KG1 (cell line): ENCODE results near the gene KIAA0753.
A peak's percentile ranks its signal among the peaks of the same experiment; 100 is the strongest.
"Not testable (repeated sequence)": the region's sequence is repeated elsewhere in the genome, so short reads cannot be mapped to it uniquely, and the experiment has no call there.

Source experiments
- DNase-seq: peaks from one replicate; lab custom pipeline; 2025; lab: John Stamatoyannopoulos, UW

The KIAA0753 gene

GRCh38 chr17:6668727-6669425 is 28.4 kb upstream of the KIAA0753 start:
- no peak for DNase-seq

DNA sequence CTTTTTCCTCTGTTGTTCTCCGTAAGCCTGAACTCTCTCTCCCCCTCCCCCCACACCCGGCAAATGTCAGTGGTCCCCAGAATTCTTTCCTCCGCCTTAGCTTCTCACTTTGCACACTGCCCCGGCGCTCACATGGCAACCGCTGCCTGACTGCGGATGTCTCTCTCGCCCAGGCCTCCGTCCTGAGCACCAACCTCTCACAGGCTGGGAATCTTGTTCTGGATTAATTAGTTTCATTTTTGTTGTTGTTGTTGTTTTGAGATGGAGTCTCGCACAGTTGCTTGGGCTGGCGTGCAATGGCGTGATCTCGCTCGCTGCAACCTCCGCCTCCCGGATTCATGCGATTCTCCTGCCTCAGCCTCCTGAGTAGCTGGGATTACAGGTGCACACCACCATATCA is 27.7 kb upstream of the KIAA0753 start:
- no peak for DNase-seq

DNA sequence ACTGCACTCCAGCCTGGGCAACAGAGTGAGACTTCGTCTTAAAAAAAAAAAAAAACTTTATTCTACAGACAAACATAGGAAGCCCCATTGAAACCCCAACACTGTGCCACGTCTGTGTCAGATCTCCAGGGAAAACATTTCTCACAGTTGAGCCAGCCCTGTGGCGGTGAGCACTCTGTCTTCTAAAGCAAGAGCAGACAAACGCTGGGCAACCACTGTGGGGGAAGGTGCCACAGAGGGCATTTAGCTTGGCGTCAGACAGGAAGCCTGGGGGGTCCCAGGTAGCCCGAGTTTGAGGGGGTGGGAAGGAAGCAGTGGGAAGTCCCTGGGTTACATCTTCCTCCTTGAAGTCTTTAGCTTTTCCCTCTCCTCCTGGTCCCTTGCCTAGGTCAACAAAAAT is 27.0 kb upstream of the KIAA0753 start:
- DNase-seq = no peak

GRCh38 chr17:6666557-6666956 is 26.0 kb upstream of the KIAA0753 start:
- DNase-seq = no peak

DNA sequence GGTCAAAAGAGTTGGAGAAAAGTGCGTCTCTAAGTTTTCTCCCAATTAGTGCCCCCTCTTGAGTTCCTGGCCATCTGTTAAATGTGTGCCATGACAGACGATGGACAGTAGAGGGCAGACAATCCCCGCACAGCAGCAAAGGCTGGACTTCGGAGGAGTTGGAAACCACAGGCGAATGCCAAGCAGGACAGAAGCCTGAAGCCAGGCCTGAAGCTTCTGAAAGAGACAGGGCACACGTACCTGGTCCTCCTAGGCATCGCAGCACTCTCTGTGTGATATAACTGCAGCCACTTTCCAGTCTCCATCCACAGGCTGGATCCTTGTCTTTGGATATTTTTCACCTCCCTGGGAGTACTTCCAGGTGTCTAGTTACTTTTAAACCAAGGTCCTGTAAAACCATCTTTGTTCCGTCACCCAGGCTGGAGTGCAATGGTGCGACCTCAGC is 25.6 kb upstream of the KIAA0753 start:
- DNase-seq = no peak

- not testable (repeated sequence) for DNase-seq
Measured at GRCh38 chr17:6663200-6663599, 22.7 kb upstream of the KIAA0753 start.

DNA sequence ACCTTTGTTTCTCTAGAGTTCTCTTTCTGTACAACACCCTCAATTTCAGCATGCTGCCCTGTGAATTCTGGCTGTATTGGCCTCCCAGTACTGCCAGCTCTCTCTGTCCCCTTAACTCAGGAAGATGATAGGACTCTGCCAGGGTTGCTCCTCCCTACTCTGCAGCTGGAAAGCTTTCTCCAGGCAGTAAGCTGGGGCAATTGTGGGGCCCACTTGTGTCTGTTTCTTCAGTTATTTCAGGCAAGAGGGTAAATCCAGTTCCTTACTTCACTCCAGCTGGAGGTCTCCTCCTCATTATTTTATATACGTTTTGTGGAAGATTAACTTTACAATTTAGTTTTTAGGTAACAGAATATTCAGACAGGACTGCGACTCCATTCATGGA is 20.9 kb upstream of the KIAA0753 start:
- no peak for DNase-seq

DNA sequence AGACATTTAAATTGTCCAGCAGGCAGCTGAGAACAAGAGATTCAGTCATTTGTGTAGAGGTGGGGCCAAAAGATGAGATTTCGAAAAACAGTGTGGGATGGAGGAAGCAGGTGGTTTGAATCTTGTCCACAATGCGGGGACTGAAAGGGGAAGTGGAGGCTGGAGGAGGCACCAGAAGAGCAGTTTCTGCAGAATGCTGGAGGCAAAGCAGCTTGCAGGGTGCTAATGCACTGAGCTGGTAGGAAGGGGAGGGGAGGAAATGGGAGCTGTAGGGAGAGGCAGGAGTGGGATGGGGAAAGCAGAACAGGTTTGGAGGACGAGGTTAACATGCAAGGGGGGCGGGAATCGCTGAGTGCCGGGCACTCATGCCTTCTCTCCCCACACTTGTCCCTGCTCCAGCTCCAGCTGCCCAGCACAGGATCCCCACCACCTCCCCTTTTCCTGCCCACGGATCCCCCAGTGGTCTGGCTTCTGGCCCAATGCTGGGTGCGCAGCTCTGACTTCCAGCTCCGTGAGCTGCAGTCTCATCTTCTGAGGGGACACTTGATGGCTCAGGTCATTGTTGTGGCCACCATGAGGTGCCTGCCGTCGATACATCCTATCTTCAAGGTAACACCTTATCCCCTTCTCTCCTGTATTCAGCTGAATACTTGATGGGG is 20.4 kb upstream of the KIAA0753 start:
- DNase-seq = no peak

DNA sequence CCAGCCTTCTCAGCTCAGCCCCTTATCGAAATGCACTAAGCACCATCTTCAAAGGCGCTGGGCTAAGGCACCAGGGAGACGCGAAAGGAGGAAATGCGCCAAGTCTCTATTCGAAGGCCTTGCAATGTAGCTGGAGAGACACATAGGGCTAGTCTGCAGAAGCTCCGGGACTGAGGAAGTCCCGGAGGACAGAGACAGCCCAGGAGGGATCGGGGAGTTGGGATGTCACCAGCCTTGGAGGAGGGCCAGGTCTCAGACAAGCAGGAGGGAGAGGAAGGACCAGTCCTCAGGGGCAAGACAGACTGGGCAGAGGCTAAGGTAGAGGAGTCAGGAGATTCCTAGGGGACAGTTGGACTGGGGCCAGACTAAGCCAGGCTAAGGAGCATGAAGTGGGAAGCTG is 19.6 kb upstream of the KIAA0753 start:
- DNase-seq = no peak

GRCh38 chr17:6658411-6658810 is 17.9 kb upstream of the KIAA0753 start:
- DNase-seq = not testable (repeated sequence)

DNA sequence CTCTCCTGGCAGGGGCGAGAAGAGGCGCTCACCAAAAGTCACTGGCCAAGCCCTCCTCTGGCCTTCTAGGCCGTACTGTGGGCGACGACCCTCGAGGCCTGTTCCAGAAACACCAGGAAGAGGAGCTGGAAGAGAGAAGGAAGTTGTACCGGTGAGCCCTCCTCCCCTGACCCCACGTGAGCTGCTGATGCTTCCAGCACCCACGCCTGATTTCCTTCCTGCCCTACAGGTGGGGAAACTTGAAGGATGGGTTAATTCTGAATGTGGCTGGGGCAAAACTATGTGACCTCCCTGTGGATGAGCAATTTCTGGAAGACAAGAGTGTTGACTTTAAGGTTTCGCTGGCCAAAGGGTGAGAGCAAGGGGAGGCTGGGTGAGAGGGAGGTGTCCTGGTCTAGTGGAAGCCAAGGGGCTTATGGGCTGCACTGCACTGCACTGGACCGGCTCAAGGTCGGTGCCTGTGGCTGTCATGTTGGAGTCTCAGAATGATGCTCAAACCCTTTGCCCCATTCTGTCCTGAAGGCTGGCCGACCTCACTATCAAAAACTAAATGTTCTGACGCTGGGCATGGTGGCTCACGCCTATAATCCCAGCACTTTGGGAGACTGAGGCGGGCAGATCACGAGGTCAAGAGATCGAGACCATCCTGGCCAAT is 17.2 kb upstream of the KIAA0753 start:
- DNase-seq = no peak

DNA sequence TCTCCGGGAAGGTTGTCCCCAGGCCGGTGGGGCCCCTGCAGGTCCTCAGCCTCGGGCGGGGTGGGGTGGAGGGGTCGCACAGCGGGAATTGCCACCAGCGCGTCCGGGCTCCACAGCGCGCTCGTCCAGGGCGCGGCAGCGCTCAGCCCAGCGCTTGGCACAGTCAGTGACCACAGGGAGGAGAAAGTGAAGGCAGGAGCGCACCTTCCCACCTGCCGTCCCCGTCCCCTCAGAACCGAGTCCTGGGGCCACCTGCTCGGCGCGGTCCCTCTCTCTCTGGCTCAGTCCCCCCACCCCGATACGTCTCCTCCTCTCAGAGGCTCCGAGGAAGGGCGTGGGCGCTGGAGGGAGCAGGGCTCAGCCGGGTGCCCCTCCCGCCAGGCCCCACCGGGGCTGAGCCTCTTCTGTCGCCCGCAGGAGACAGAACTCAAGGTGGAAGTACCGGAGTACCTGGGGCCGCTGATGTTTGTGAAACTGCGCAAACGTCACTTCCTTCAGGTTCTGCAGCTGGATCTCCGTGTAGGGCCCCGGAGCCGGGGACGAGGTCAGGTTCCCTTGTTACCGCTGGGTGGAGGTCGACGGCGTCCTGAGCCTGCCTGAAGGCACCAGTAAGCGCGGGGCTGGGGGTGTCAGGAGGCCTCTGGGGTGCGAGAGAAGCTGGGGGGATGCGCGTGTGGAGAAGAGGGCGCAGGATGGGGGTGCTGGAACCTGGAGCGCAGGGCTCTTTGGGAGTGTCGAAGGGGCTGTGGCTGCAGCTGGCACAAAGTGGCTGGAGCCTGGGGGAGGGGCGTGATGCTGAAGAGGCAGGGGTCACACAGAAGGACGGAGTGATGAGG is 16.5 kb upstream of the KIAA0753 start:
- DNase-seq = not testable (repeated sequence)

DNA sequence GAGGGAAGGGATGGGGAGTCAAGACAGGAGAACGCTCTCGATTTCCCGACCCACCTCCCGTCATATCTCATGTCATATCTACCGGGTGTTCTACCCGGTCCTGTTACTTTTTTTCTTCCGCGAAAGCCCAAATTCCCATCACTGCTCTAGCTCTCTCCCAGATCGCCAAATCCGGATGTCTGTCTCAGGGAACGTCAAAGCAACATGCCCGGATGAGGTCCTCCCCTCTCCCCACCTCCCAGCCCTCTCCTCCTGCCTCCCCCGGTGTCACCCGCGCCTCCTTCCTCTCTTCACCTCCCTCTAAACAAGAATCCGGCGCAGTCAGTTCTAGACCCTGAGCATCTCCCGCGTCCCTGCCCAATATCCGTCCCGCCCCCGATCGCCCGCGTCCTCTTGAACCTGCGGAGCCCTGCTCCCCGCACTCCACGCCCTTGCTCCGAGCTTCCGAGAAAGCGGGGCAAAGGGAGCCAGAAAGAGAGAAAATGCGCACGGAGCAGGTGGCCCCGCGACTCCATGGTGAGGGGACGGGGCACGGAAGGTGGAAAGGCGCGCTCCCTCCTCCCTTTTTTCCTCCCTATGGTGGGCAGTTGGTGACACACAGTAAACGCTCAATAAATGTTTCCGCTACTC is 15.3 kb upstream of the KIAA0753 start:
- DNase-seq = not testable (repeated sequence)

GRCh38 chr17:6654841-6655731 is 14.6 kb upstream of the KIAA0753 start:
- DNase-seq = no peak

GRCh38 chr17:6651919-6652452 is 11.5 kb upstream of the KIAA0753 start:
- DNase-seq = no peak

- DNase-seq = peak; percentile 34
Measured at GRCh38 chr17:6651354-6651918, 10.9 kb upstream of the KIAA0753 start, which contains the start of the genes C17orf100 and MED31. Gene C17orf100, plus strand, starts transcription at chr17:6651762. Its CDS starts 152 bp downstream, at chr17:6651914. Gene MED31, minus strand, starts transcription at chr17:6651605. Its CDS starts 77 bp downstream, at chr17:6651528.

DNA sequence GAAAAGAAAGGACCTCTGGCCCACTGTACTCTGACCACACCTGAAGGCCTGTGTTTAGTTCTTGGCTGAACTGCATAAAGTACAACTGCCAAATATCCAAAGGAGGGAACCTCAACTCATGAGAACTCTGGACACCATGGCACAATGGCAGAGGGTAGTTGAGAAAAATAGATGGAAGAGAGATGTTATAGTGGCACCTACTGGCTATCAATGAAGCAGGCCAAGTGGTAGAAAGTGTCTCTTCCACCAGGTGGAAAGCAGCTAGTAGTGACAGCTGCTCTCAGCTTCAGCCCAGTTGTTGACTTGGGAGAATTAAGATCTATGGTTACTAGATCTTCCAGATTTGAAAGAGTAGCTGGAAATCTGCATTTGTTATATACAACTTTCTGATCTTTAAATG is 7.7 kb upstream of the KIAA0753 start:
- DNase-seq = no peak

DNA sequence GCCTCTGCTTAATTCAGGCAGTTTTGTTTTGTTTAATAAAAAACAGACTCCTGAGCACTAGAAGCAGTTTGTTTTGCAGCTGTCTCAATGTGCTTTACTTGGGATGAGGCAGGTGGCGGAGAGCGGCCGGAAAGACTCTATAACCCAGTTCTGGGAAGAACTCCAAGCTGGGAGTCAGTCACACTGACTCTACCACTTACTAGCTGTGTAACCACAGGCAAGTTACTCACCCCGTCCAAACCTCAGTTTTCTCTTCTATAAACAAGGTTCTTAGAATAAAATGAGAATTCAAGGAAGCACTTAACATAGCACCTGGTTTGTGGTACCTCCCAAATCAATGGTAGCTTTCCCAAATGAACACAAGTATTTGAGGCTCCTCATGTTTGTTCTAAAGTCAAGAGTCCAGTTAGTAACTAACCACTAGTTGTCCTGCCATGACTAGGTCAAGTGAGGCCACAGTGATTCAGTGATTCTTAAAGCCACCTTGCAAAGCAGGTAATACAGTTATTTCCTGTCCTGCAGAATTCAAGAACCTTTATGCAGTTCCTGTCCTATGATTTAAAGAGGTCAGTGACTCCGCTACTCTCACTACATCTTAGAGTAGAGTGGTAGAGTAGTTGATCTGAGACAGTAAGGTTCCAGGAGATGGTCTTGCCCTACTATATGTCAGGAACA is 3.1 kb upstream of the KIAA0753 start:
- no peak for DNase-seq

DNA sequence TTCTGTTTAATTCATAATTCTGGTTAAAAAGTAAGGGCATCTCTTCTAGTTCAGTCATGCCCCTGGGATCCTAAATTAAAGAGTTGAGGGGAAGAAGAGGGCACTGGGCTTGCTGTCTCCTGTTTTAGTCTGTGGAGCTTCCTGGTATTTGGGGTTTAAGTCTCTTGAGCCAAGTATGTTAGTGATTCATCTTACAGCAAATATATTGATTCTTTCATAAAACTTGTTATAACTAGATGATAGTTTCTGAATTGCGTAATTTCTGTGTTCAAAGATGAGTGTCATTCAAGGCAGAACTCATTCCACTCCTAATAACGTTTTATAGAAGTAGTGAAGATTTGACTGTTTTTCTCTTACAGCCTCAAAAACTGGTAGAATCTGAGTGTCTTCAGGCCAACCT is 2.1 kb upstream of the KIAA0753 start:
- DNase-seq = no peak
